Tibial artery (tissue), 4 donors: ENCODE measurements around the gene FRAT1.

ENCODE experiments used
- DNase-seq, 2 donors: peaks; one replicate each; pipeline ENCODE4 v3.0.0-alpha.2; 2019
- H3K27ac ChIP-seq, 2 donors: fragments of 200-600 bp; sonication (generic) in 1 of 2; 1 replicate in 1 of 2; 2 replicates in 1 of 2; pipeline ENCODE4 v1.5.1; 2018 to 2019; ENCODE audit warnings: mild to moderate bottlenecking in 1 of 2
- H3K27me3 ChIP-seq, 2 donors: fragments of 200-600 bp; sonication (generic) in 1 of 2; one replicate each; pipeline versions ENCODE4 v1.5.1 to v1.6.0; 2016 to 2019
- H3K36me3 ChIP-seq, 3 donors: fragments of 200-600 bp; sonication (generic) in 2 of 3; one replicate each; pipeline ENCODE4 v1.5.1; 2016 to 2019; ENCODE audit warnings: mild to moderate bottlenecking in 2 of 3
- H3K4me1 ChIP-seq, 4 donors: fragments of 200-600 bp; sonication (generic) in 2 of 4; 1 replicate in 3 of 4; 2 replicates in 1 of 4; pipeline ENCODE4 v1.5.1; 2016 to 2019
- H3K4me3 ChIP-seq, 2 donors: fragments of 200-600 bp; sonication (generic) in 1 of 2; 1 replicate in 1 of 2; 2 replicates in 1 of 2; pipeline ENCODE4 v1.5.1; 2018 to 2019; ENCODE audit warnings: mild to moderate bottlenecking in 2 of 2
- H3K9me3 ChIP-seq, 3 donors: fragments of 200-600 bp; sonication (generic) in 1 of 3; one replicate each; pipeline ENCODE4 v1.5.1; 2016 to 2019
- intact Hi-C: fragments of 100-400 bp; cut with DNase I; formaldehyde crosslinking; loops from one replicate; pipeline ENCODE4 v1.15.0; 2023; ENCODE audit warnings: low total_unique reads
- TF ChIP-seq, protein P1 (sequence below), 2 experiments: fragments of 200-600 bp in 1 of 2; fragments of 450-650 bp in 1 of 2; IDR thresholded peaks; one replicate each; pipeline ENCODE4 v1.5.1; 2017 to 2019; ENCODE audit warnings: antibody characterized with exemption in 2 of 2, mild to moderate bottlenecking in 1 of 2, moderate library complexity in 1 of 2

The FRAT1 gene

DNA sequence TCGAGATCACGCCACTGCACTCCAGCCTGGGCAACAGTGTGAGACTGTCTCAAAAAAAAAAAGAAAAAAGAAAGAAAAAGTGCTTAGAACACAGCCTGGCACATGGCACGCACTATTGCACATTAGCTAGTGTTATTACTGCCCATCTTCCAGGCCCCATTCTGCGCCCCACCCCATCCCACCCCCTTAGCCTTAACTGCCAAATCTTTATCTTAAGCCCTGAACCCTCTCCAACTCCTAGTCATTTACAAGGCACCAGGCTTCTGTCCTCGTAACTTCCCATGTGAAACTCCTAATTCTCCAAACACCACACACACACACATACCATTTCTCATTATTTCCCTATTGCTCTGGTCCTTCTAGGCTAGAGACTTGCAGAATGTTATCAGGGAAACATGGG is 10.7 kb downstream of the FRAT1 start:
- Histone ChIP-seq H3K27ac (no peak overlapping the region), H3K4me3 (no peak overlapping the region), H3K9me3 (no peaks in the 10 kb centered on the region), H3K27me3 (no peaks in the 10 kb centered on the region), H3K4me1 (peaks cover 0 to 37% (median 24%) of the 10 kb centered on the region in 4 donors), H3K36me3 (peaks cover 10 to 28% (median 24%) of the 10 kb centered on the region in 3 donors)
- intact Hi-C loops: loop anchor here (5.0 kb wide), 1 partner anchor 37 kb away; the partner anchor contains the start of gene ARHGAP19
- TF ChIP-seq, protein P1, sequence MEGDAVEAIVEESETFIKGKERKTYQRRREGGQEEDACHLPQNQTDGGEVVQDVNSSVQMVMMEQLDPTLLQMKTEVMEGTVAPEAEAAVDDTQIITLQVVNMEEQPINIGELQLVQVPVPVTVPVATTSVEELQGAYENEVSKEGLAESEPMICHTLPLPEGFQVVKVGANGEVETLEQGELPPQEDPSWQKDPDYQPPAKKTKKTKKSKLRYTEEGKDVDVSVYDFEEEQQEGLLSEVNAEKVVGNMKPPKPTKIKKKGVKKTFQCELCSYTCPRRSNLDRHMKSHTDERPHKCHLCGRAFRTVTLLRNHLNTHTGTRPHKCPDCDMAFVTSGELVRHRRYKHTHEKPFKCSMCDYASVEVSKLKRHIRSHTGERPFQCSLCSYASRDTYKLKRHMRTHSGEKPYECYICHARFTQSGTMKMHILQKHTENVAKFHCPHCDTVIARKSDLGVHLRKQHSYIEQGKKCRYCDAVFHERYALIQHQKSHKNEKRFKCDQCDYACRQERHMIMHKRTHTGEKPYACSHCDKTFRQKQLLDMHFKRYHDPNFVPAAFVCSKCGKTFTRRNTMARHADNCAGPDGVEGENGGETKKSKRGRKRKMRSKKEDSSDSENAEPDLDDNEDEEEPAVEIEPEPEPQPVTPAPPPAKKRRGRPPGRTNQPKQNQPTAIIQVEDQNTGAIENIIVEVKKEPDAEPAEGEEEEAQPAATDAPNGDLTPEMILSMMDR (IDR thresholded peaks at IDR 0.05): no peak
- no peak for DNase-seq

DNA sequence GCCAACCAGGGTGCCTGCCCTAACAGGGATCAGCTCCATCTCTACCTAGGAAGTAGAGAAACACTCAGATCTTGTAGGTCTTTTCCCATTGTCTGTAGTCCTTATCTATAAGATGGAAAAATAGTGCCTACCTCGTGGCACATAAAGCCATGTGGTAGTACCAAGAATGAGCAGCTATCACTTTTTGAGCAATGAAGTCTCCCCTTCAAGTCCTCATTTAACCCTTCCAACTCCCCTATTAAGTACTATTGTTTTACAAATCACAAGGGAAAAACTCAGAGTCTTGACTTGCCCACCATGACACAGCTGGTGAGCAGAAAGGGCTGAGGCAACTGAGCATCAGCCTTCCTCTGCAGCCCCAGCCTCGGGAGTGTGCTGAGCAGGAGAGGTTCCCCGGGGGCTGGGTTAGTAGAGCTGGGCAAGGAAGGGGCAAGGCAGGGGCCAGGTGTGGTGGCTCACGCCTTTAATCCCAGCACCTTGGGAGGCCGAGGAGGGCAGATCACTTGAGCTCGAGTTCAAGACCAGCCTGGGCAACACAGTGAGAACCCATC is 12.2 kb downstream of the FRAT1 start:
- intact Hi-C loops: loop anchor here (5.0 kb wide), 1 partner anchor 39 kb away; the partner anchor contains the start of gene ARHGAP19
- TF ChIP-seq, protein P1 (IDR thresholded peaks at IDR 0.05): no peak
- DNase-seq: no peak
- H3K4me1 ChIP-seq: peaks cover 0 to 49% (median 31%) of the 10 kb centered on the region in 4 donors
- H3K27me3 ChIP-seq: no peaks in the 10 kb centered on the region
- no peak overlapping the region for H3K27ac ChIP-seq
- H3K9me3 ChIP-seq: no peaks in the 10 kb centered on the region
- peak overlapping the region in 1 of 2 donors; percentile 97 for H3K4me3 ChIP-seq
- H3K36me3 ChIP-seq: peaks cover 10 to 28% (median 24%) of the 10 kb centered on the region in 3 donors

DNA sequence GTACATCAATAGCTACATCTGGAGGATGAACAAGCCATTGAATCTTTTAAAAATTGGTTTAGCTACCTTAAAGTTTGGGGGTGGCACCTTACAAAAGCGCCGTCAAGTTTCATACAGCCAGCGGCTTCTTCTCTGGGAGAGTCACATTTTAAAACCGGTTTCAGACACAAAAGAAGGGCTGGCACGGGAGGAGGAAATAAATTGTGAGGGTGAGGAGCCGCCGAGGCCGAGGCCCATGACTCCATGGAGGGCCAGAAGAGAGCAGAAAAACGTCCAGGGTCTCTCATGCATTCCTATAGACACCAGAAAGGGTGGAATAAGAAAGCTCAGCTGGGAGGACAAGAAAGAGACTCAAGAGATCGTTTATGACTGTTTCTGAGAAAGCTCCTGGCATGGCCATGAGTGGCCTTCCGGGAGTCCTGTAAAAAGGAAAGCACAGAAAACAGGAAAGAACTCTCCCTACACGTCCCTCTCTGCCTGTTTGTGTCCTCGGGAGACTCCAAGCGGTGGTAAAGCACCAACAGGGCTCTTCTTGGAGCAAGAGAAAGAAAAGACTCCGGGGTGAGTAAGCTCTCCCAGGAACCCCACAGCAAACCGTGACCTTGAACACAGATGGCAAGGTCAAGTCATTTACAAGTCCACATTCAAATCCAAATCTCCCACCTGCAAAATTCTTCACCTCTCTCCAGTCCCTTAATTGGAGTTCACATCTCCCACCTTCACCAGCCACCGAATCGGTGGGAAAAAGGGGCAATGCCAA is 13.7 kb downstream of the FRAT1 start:
- H3K27me3 ChIP-seq: no peaks in the 10 kb centered on the region
- peak overlapping the region; percentile 65 to 93 for H3K27ac ChIP-seq
- intact Hi-C loops: loop anchor here (5.0 kb wide), 1 partner anchor 40 kb away; the partner anchor contains the start of gene ARHGAP19
- H3K9me3 ChIP-seq: no peaks in the 10 kb centered on the region
- peak overlapping the region; percentile 75 to 97 for H3K4me3 ChIP-seq
- TF ChIP-seq, protein P1 (IDR thresholded peaks at IDR 0.05): no peak
- H3K36me3 ChIP-seq: peaks cover 10 to 26% (median 24%) of the 10 kb centered on the region in 3 donors
- DNase-seq: peak in 1 of 2 donors; percentile 50
- H3K4me1 ChIP-seq: peaks cover 0 to 63% (median 38%) of the 10 kb centered on the region in 4 donors

DNA sequence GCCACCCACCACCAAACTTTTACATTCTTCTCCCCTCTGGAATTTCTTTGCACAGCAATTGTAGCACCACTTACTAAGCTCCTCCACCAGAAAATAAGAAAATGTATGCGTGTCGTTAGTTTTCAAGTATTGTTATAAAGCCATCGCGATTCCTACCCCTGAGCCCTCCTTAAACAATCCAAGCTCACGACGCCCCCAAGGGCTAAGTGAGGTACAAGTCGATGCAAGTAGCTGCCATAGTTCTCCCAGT is 14.2 kb downstream of the FRAT1 start:
- H3K27ac ChIP-seq: peak overlapping the region; percentile 65 to 93
- peaks cover 0 to 68% (median 38%) of the 10 kb centered on the region in 4 donors for H3K4me1 ChIP-seq
- TF ChIP-seq, protein P1 (IDR thresholded peaks at IDR 0.05): no peak
- intact Hi-C loops: loop anchor here (5.0 kb wide), 1 partner anchor 41 kb away; the partner anchor contains the start of gene ARHGAP19
- peak overlapping the region; percentile 75 to 97 for H3K4me3 ChIP-seq
- no peak for DNase-seq
- H3K36me3 ChIP-seq: peaks cover 10 to 24% (median 21%) of the 10 kb centered on the region in 3 donors
- no peaks in the 10 kb centered on the region for H3K27me3 ChIP-seq
- no peaks in the 10 kb centered on the region for H3K9me3 ChIP-seq

DNA sequence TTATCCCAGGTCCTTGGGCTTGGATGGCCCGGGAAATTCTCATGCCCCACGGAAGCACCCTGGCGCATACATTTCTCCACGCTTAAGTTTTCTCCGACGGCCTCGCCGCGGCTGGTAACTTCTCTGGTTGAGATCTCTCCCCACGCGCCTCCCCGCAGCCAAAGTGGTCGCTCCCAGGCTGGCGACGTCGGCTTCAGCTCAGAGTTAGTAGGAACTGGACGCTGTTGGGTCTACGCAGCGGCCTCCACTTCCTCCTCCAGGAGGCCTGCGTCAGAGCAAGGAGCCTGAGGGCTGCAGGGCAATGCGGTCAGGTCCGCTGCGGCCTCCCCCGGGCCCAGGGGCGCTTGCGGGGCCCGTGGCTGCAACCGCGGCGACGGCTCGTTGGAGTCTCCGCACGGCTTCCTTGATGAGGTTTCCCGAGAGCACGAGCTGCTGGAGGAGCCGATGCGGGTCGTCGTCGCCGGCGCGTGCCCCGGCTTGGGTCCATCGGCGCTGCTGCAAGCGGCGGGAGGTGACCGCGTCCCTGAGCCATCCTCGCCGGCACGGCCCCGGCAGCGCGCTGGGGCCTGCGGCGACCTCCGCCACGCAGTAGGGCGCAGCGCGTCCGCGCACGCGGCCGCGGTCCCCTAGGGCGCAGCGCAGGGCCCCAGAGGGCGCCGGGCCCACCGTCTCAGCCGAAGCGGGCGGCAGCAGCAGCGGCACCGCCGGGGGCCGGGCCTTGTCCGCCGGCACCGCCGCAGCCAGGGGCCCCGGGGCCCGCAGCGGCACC is 14.7 kb downstream of the FRAT1 start:
- peaks cover 0 to 68% (median 38%) of the 10 kb centered on the region in 4 donors for H3K4me1 ChIP-seq
- no peaks in the 10 kb centered on the region for H3K9me3 ChIP-seq
- peaks cover 7 to 19% (median 16%) of the 10 kb centered on the region in 3 donors for H3K36me3 ChIP-seq
- peak overlapping the region; percentile 77 to 93 for H3K27ac ChIP-seq
- peak overlapping the region; percentile 75 to 97 for H3K4me3 ChIP-seq
- no peaks in the 10 kb centered on the region for H3K27me3 ChIP-seq
- peak; percentile 36 to 74 for DNase-seq
- TF ChIP-seq, protein P1 (IDR thresholded peaks at IDR 0.05): no peak
- intact Hi-C loops: loop anchor here (5.0 kb wide), 1 partner anchor 41 kb away; the partner anchor contains the start of gene ARHGAP19
